HL-60 (cell line): ENCODE results near the gene SLC30A3.

Experiments
- DNase-seq, 2 experiments: peaks; one replicate each; pipeline ENCODE4 v3.0.0-alpha.2; 2010 to 2020; ENCODE audit warnings: low read depth in 1 of 2, low spot score in 1 of 2
- H3K27ac ChIP-seq: fragments of 250-450 bp; sonication (Bioruptor Pico); replicated peaks from 2 replicates; pipeline ENCODE4 v1.5.1; 2020; ENCODE audit warnings: mild to moderate bottlenecking, moderate library complexity
- H3K27me3 ChIP-seq: fragments of 250-450 bp; sonication (Bioruptor Pico); 2 replicates; pipeline ENCODE4 v1.5.1; 2021; ENCODE audit warnings: mild to moderate bottlenecking, moderate library complexity; ENCODE audit not compliant: insufficient read depth, poor library complexity, severe bottlenecking
- H3K4me3 ChIP-seq: replicated peaks from 2 replicates; pipeline ENCODE4 v1.5.1; 2011; ENCODE audit warnings: mild to moderate bottlenecking, control low read depth, low read length; ENCODE audit not compliant: insufficient read depth
- GABPA ChIP-seq: IDR thresholded peaks from 2 replicates; pipeline ENCODE4 v1.6.1; 2012; ENCODE audit warnings: low read depth
- POLR2AphosphoS5 ChIP-seq: IDR thresholded peaks from 2 replicates; pipeline ENCODE4 v1.6.1; 2012; ENCODE audit warnings: low read depth
- SPI1 ChIP-seq: IDR thresholded peaks from 2 replicates; pipeline ENCODE4 v1.6.1; 2012; ENCODE audit warnings: low read depth, mild to moderate bottlenecking, borderline replicate concordance
- TF ChIP-seq, protein P1 (sequence below): IDR thresholded peaks from 2 replicates; pipeline ENCODE4 v1.6.1; 2012; ENCODE audit warnings: low read depth; ENCODE audit not compliant: insufficient replicate concordance
- TF ChIP-seq, protein P2 (sequence below): IDR thresholded peaks from one replicate; pipeline ENCODE4 v1.5.1; 2011; ENCODE audit warnings: low read length, control low read depth, inconsistent platforms; ENCODE audit not compliant: insufficient read depth

Gene SLC30A3

DNA sequence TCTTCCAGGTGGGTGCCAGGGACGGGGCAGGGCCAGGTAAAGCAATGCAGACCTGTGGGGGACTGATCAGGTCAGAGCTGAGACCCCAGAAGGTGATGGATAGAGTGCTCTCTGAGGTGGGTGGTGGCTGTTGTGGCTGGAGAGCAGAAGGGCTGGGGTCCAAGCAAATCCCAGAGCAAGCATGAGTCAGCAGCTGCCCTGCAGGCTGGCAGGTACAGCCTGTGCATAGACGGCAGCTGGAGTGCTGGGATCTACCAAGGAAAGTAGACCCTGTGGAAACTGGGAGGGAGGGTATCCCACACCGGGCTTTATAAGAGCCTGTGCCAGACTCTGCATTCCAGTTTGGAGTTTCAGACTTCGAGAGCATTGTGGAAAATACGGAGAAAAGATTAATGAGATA, 20.0 kb upstream of the SLC30A3 start:
- H3K4me3 ChIP-seq = no peak overlapping the region
- H3K27me3 ChIP-seq = no peaks in the 10 kb centered on the region
- H3K27ac ChIP-seq = no peak overlapping the region
- no peak for DNase-seq
- no peak for TF ChIP-seq POLR2AphosphoS5
- no peak for TF ChIP-seq SPI1
- TF ChIP-seq, protein P1, sequence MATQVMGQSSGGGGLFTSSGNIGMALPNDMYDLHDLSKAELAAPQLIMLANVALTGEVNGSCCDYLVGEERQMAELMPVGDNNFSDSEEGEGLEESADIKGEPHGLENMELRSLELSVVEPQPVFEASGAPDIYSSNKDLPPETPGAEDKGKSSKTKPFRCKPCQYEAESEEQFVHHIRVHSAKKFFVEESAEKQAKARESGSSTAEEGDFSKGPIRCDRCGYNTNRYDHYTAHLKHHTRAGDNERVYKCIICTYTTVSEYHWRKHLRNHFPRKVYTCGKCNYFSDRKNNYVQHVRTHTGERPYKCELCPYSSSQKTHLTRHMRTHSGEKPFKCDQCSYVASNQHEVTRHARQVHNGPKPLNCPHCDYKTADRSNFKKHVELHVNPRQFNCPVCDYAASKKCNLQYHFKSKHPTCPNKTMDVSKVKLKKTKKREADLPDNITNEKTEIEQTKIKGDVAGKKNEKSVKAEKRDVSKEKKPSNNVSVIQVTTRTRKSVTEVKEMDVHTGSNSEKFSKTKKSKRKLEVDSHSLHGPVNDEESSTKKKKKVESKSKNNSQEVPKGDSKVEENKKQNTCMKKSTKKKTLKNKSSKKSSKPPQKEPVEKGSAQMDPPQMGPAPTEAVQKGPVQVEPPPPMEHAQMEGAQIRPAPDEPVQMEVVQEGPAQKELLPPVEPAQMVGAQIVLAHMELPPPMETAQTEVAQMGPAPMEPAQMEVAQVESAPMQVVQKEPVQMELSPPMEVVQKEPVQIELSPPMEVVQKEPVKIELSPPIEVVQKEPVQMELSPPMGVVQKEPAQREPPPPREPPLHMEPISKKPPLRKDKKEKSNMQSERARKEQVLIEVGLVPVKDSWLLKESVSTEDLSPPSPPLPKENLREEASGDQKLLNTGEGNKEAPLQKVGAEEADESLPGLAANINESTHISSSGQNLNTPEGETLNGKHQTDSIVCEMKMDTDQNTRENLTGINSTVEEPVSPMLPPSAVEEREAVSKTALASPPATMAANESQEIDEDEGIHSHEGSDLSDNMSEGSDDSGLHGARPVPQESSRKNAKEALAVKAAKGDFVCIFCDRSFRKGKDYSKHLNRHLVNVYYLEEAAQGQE = no peak
- no peak for TF ChIP-seq GABPA
- TF ChIP-seq, protein P2, sequence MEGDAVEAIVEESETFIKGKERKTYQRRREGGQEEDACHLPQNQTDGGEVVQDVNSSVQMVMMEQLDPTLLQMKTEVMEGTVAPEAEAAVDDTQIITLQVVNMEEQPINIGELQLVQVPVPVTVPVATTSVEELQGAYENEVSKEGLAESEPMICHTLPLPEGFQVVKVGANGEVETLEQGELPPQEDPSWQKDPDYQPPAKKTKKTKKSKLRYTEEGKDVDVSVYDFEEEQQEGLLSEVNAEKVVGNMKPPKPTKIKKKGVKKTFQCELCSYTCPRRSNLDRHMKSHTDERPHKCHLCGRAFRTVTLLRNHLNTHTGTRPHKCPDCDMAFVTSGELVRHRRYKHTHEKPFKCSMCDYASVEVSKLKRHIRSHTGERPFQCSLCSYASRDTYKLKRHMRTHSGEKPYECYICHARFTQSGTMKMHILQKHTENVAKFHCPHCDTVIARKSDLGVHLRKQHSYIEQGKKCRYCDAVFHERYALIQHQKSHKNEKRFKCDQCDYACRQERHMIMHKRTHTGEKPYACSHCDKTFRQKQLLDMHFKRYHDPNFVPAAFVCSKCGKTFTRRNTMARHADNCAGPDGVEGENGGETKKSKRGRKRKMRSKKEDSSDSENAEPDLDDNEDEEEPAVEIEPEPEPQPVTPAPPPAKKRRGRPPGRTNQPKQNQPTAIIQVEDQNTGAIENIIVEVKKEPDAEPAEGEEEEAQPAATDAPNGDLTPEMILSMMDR = no peak

DNA sequence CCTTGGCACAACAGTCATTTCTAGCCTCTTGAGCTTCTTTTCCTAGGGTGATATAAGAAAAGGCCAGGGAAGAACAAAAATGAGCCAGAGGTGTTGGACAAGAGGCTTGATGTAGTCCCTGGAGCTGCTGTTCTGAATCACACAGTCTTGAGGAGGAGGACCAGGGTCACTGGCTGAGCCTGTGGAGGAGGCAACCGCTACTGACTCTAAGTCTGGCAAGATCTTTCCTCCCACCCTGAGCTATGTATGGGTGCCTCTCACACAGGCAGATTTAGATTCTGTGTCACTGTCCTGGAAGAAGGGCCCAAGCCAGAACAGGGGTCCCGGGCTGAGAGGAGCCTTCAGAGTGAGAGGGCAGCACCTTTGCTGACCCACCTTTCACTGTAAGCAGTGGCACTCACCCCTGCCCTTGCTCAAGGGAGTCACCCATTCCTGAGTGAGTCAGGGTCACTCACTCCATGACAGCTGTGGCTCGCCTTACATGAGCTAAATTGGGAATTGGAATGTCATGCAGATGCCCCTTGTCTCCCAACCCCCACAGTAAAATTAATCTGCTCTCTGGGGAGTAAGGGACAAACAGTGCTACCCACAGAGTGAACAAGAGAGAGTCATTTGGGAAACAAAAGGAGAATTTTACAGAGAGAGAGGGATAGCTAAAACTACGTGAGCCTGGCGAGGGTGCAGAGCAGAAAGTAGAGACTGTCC, 19.2 kb upstream of the SLC30A3 start, which contains the start of gene TRIM54:
TSS of gene TRIM54 (plus strand) at position 575 of the 705 bp plus-strand sequence. CDS start 303 bp downstream, outside the sequence.
- no peak for TF ChIP-seq SPI1
- TF ChIP-seq, protein P1 = no peak
- no peak for TF ChIP-seq GABPA
- TF ChIP-seq, protein P2 = no peak
- TF ChIP-seq POLR2AphosphoS5 = no peak
- no peak for DNase-seq
- no peak within 1 kb of the TSS for H3K27ac ChIP-seq
- H3K4me3 ChIP-seq = no peak within 1 kb of the TSS
- no peaks in the 10 kb centered on the region for H3K27me3 ChIP-seq

DNA sequence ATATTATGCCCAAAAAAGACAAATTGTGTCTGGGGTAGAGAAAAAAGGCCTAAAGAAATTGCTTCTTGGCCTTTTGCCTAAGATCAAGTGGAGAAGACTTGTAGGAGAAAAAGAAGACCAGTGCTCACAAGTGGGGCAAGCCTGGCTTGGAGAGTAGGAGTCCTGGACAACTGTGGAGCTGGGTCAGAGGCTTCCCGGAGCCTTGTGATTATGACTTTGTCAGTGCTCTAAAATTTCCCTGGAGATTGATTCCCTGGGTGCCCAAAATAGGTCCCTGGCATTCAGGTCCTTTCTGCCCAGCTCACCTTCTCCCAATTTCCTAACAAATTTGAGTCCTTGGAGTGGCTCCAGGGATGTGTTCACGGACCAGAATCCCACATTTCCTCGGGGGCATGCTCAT, 18.6 kb upstream of the SLC30A3 start:
- no peaks in the 10 kb centered on the region for H3K27me3 ChIP-seq
- H3K4me3 ChIP-seq = no peak overlapping the region
- DNase-seq = no peak
- H3K27ac ChIP-seq = no peak overlapping the region
- TF ChIP-seq SPI1 (no peak), POLR2AphosphoS5 (no peak), GABPA (no peak)
- TF ChIP-seq, protein P2 = no peak
- TF ChIP-seq, protein P1 = no peak
